SK-N-SH treated with all-trans-retinoic acid at 6 μM for 48 hours (cell line): ENCODE results near the gene ZNF180.

ENCODE experiments used
- ATAC-seq: fragments of 200-7000 bp; cut with Tn5 transposase; 3 replicates; pipeline ENCODE4 v1.9.1; 2020; ENCODE audit warnings: mild to moderate bottlenecking, moderate library complexity
- ARNTL ChIP-seq: fragments of 450-650 bp; formaldehyde crosslinking; IDR thresholded peaks from 2 replicates; pipeline ENCODE4 v1.5.0; 2020; ENCODE audit warnings: low read depth, mild to moderate bottlenecking, moderate library complexity, borderline replicate concordance
- BACH2 ChIP-seq: fragments of 250-450 bp; sonication (Bioruptor Pico); IDR thresholded peaks from 2 replicates; pipeline ENCODE4 v1.9.0; 2021; ENCODE audit warnings: mild to moderate bottlenecking, borderline replicate concordance
- CSDC2 ChIP-seq: fragments of 250-450 bp; sonication (Bioruptor Pico); IDR thresholded peaks from 2 replicates; pipeline ENCODE4 v1.5.0; 2020; ENCODE audit warnings: mild to moderate bottlenecking, moderate library complexity
- ESRRG ChIP-seq: fragments of 250-450 bp; sonication (Bioruptor Pico); IDR thresholded peaks from 2 replicates; pipeline ENCODE4 v1.6.1; 2021; ENCODE audit warnings: mild to moderate bottlenecking
- GLIS3 ChIP-seq: fragments of 250-450 bp; sonication (Bioruptor Pico); IDR thresholded peaks from 2 replicates; pipeline ENCODE4 v1.5.0; 2020; ENCODE audit warnings: mild to moderate bottlenecking, moderate library complexity
- ISL1 ChIP-seq: fragments of 250-450 bp; sonication (Bioruptor Pico); IDR thresholded peaks from 2 replicates; pipeline ENCODE4 v2.1.2; 2022; ENCODE audit warnings: mild to moderate bottlenecking, moderate library complexity
- PPARA ChIP-seq: fragments of 250-450 bp; sonication (Bioruptor Pico); IDR thresholded peaks from 2 replicates; pipeline ENCODE4 v1.5.0; 2020; ENCODE audit warnings: mild to moderate bottlenecking, borderline replicate concordance
- RARB ChIP-seq: fragments of 250-450 bp; sonication (Bioruptor Pico); IDR thresholded peaks from 2 replicates; pipeline ENCODE4 v1.8.0; 2021; ENCODE audit warnings: mild to moderate bottlenecking, moderate library complexity
- SNAI2 ChIP-seq: fragments of 250-450 bp; sonication (Bioruptor Pico); IDR thresholded peaks from 2 replicates; pipeline ENCODE4 v1.5.0; 2020; ENCODE audit warnings: mild to moderate bottlenecking, moderate library complexity
- TOX ChIP-seq: fragments of 250-450 bp; sonication (Bioruptor Pico); IDR thresholded peaks from 2 replicates; pipeline ENCODE4 v1.8.0; 2021; ENCODE audit warnings: mild to moderate bottlenecking, moderate library complexity, borderline replicate concordance
- ZFP3 ChIP-seq: fragments of 250-450 bp; sonication (Bioruptor Pico); IDR thresholded peaks from 2 replicates; pipeline ENCODE4 v1.5.0; 2020; ENCODE audit warnings: mild to moderate bottlenecking, moderate library complexity
- ZFP30 ChIP-seq: fragments of 450-650 bp; formaldehyde crosslinking; IDR thresholded peaks from 2 replicates; pipeline ENCODE4 v1.5.0; 2022; ENCODE audit warnings: mild to moderate bottlenecking, moderate library complexity
- ZNF565 ChIP-seq: fragments of 450-650 bp; formaldehyde crosslinking; conservative IDR thresholded peaks from 2 replicates; pipeline ENCODE4 v1.5.0; 2020; ENCODE audit warnings: low read depth, mild to moderate bottlenecking, moderate library complexity
- ZNF70 ChIP-seq: fragments of 450-650 bp; formaldehyde crosslinking; IDR thresholded peaks from 2 replicates; pipeline ENCODE4 v1.5.0; 2020; ENCODE audit warnings: mild to moderate bottlenecking, moderate library complexity
- ZNF8 ChIP-seq: fragments of 450-650 bp; formaldehyde crosslinking; IDR thresholded peaks from 2 replicates; pipeline ENCODE4 v1.5.0; 2020; ENCODE audit warnings: mild to moderate bottlenecking, moderate library complexity
- TF ChIP-seq, protein P1 (sequence below): fragments of 250-450 bp; sonication (Bioruptor Pico); IDR thresholded peaks from 2 replicates; pipeline ENCODE4 v1.8.0; 2021; ENCODE audit warnings: low read depth, mild to moderate bottlenecking, moderate library complexity, borderline replicate concordance
- TF ChIP-seq, protein P2 (sequence below): fragments of 250-450 bp; sonication (Bioruptor Pico); IDR thresholded peaks from 2 replicates; pipeline ENCODE4 v1.8.0; 2020; ENCODE audit warnings: mild to moderate bottlenecking, moderate library complexity, borderline replicate concordance
- TF ChIP-seq, protein P3 (sequence below): fragments of 250-450 bp; sonication (Bioruptor Pico); IDR thresholded peaks from 2 replicates; pipeline ENCODE4 v1.5.0; 2020; ENCODE audit warnings: mild to moderate bottlenecking, moderate library complexity
- TF ChIP-seq, protein P4 (sequence below): fragments of 250-450 bp; sonication (Bioruptor Pico); IDR thresholded peaks from 2 replicates; pipeline ENCODE4 v1.5.1; 2020; ENCODE audit warnings: low read depth, mild to moderate bottlenecking, moderate library complexity
- TF ChIP-seq, protein P5 (sequence below): fragments of 250-450 bp; sonication (Bioruptor Pico); IDR thresholded peaks from 2 replicates; pipeline ENCODE4 v1.5.1; 2021; ENCODE audit warnings: mild to moderate bottlenecking, moderate library complexity

ZNF180 gene

DNA sequence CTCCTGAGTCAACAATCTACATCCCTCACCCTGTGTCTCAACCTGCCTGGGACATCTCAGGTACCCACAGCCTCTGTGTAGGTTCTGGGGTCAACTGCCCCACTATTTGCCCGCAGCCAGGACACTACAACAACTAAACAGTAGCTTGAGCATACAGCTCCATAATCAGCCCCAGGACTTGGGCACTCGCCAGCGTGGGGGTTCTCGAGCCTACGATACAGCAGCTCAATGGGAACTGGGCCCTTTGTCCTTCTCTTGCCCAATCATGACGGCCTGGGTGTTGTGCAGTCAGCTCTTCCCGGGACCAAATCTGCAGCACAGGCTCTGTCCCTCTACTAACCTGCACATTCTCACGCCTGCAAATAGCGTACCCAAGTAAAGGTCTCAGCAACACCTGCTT is 1.3 kb downstream of the ZNF180 start:
- ATAC-seq, result no peak
- TF ChIP-seq SNAI2 (CRISPR knock-in tag) (no peak), TOX (no peak), CSDC2 (CRISPR knock-in tag) (no peak), ARNTL (CRISPR knock-in tag) (no peak), ZFP3 (no peak), RARB (no peak), ZNF565 (CRISPR knock-in tag) (no peak), GLIS3 (CRISPR knock-in tag) (no peak), ZFP30 (CRISPR knock-in tag) (no peak), ISL1 (no peak), PPARA (no peak), ZNF8 (CRISPR knock-in tag) (no peak), BACH2 (CRISPR knock-in tag) (no peak), ESRRG (CRISPR knock-in tag) (no peak), ZNF70 (CRISPR knock-in tag) (no peak)
- TF ChIP-seq, protein P1, sequence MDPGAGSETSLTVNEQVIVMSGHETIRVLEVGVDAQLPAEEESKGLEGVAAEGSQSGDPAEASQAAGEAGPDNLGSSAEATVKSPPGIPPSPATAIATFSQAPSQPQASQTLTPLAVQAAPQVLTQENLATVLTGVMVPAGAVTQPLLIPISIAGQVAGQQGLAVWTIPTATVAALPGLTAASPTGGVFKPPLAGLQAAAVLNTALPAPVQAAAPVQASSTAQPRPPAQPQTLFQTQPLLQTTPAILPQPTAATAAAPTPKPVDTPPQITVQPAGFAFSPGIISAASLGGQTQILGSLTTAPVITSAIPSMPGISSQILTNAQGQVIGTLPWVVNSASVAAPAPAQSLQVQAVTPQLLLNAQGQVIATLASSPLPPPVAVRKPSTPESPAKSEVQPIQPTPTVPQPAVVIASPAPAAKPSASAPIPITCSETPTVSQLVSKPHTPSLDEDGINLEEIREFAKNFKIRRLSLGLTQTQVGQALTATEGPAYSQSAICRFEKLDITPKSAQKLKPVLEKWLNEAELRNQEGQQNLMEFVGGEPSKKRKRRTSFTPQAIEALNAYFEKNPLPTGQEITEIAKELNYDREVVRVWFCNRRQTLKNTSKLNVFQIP (CRISPR knock-in tag), result no peak
- TF ChIP-seq, protein P2, sequence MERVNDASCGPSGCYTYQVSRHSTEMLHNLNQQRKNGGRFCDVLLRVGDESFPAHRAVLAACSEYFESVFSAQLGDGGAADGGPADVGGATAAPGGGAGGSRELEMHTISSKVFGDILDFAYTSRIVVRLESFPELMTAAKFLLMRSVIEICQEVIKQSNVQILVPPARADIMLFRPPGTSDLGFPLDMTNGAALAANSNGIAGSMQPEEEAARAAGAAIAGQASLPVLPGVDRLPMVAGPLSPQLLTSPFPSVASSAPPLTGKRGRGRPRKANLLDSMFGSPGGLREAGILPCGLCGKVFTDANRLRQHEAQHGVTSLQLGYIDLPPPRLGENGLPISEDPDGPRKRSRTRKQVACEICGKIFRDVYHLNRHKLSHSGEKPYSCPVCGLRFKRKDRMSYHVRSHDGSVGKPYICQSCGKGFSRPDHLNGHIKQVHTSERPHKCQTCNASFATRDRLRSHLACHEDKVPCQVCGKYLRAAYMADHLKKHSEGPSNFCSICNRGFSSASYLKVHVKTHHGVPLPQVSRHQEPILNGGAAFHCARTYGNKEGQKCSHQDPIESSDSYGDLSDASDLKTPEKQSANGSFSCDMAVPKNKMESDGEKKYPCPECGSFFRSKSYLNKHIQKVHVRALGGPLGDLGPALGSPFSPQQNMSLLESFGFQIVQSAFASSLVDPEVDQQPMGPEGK (CRISPR knock-in tag), result no peak
- TF ChIP-seq, protein P3, sequence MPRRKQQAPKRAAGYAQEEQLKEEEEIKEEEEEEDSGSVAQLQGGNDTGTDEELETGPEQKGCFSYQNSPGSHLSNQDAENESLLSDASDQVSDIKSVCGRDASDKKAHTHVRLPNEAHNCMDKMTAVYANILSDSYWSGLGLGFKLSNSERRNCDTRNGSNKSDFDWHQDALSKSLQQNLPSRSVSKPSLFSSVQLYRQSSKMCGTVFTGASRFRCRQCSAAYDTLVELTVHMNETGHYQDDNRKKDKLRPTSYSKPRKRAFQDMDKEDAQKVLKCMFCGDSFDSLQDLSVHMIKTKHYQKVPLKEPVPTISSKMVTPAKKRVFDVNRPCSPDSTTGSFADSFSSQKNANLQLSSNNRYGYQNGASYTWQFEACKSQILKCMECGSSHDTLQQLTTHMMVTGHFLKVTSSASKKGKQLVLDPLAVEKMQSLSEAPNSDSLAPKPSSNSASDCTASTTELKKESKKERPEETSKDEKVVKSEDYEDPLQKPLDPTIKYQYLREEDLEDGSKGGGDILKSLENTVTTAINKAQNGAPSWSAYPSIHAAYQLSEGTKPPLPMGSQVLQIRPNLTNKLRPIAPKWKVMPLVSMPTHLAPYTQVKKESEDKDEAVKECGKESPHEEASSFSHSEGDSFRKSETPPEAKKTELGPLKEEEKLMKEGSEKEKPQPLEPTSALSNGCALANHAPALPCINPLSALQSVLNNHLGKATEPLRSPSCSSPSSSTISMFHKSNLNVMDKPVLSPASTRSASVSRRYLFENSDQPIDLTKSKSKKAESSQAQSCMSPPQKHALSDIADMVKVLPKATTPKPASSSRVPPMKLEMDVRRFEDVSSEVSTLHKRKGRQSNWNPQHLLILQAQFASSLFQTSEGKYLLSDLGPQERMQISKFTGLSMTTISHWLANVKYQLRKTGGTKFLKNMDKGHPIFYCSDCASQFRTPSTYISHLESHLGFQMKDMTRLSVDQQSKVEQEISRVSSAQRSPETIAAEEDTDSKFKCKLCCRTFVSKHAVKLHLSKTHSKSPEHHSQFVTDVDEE (CRISPR knock-in tag), result no peak
- TF ChIP-seq, protein P4, sequence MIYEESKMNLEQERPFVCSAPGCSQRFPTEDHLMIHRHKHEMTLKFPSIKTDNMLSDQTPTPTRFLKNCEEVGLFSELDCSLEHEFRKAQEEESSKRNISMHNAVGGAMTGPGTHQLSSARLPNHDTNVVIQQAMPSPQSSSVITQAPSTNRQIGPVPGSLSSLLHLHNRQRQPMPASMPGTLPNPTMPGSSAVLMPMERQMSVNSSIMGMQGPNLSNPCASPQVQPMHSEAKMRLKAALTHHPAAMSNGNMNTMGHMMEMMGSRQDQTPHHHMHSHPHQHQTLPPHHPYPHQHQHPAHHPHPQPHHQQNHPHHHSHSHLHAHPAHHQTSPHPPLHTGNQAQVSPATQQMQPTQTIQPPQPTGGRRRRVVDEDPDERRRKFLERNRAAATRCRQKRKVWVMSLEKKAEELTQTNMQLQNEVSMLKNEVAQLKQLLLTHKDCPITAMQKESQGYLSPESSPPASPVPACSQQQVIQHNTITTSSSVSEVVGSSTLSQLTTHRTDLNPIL (CRISPR knock-in tag), result no peak
- TF ChIP-seq, protein P5, sequence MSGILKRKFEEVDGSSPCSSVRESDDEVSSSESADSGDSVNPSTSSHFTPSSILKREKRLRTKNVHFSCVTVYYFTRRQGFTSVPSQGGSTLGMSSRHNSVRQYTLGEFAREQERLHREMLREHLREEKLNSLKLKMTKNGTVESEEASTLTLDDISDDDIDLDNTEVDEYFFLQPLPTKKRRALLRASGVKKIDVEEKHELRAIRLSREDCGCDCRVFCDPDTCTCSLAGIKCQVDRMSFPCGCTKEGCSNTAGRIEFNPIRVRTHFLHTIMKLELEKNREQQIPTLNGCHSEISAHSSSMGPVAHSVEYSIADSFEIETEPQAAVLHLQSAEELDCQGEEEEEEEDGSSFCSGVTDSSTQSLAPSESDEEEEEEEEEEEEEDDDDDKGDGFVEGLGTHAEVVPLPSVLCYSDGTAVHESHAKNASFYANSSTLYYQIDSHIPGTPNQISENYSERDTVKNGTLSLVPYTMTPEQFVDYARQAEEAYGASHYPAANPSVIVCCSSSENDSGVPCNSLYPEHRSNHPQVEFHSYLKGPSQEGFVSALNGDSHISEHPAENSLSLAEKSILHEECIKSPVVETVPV (CRISPR knock-in tag), result no peak

DNA sequence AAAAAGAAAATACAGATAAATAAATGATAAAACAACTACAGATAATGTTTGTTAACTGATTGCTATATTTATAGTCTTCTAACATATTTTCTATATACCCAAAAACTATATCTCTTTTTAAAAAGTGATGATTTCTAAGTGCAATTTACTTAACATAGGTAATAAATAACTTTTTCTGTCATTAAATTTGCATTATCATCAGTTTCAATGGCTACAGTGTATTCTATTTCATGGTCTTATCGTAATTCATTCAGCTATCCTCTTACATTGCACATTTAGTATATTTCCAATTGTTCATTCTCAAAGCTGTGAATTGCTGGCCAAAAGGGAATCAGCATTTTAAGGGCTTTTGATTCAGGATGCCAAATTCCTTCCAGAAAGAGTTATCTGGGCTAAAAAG is 3.6 kb downstream of the ZNF180 start:
- no peak for TF ChIP-seq TOX
- TF ChIP-seq ARNTL (CRISPR knock-in tag), result no peak
- no peak for TF ChIP-seq BACH2 (CRISPR knock-in tag)
- TF ChIP-seq, protein P3 (CRISPR knock-in tag), result no peak
- TF ChIP-seq SNAI2 (CRISPR knock-in tag), result no peak
- no peak for ATAC-seq
